Activated CD8-positive, alpha-beta memory T cell treated with anti-CD3 and anti-CD28 coated beads, Interleukin-2, amount 50 U/mL, for 24 hours (primary cell): ENCODE data around the gene PARP12.

ENCODE experiments used
- DNase-seq: peaks from one replicate; pipeline ENCODE4 v3.0.0-alpha.2; 2020; ENCODE audit errors: extremely low read depth

The PARP12 gene

GRCh38 chr7:140014123-140014522 lies 48.6 kb downstream of the PARP12 start:
- DNase-seq, result no peak

DNA sequence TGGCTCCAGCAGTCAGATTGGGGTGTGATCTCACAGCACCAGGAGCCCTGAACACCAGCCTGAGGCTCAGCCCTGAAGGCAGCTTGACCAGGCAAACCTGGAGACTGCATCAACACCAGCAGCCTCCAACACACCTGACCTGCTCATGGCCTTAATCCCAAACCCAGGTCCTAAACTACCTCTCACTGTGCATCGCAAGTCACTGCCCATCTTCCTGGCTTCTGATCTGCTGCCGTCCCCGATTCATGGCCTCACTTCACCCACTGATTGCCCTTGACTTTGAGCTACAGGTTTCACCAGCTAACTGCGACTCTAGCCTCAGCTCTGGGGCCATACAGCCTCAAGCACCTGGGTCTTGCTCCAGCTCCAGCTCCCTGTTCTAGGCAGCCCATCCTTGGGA lies 49.1 kb downstream of the PARP12 start:
- no peak for DNase-seq

DNA sequence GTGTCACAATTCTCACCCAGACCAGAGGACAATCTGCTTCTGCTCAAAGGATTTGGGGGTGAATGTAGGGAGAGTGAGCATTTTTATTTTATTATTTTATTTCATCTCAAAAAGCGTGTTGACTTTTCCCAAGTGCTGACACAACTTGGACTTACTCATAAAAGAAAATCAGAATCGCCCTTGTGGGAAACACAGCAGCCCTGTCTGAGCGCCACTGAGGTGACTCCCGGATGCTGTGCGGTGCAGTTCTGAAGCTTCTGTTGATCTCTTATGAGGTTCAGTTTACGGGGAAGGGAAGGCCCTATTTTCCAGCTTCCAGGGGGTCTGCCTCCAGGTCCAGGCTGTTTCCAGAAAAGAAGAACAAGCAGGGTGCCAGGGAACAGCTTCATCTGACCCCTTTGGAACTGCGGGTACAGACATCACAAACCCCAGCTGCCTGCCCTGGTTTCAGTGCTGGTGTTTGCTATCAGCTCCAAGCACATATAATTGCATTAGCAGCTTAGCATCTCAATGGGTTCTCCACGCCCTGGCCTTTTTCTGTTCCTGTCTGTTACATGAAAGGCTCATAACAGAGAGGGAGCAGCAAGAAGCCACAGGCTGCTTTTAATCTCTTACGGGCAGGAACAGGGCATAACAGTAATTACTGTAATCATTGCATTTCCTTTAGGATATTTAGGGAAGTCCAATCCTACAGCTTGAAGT lies 52.4 kb downstream of the PARP12 start:
- no peak for DNase-seq

DNA sequence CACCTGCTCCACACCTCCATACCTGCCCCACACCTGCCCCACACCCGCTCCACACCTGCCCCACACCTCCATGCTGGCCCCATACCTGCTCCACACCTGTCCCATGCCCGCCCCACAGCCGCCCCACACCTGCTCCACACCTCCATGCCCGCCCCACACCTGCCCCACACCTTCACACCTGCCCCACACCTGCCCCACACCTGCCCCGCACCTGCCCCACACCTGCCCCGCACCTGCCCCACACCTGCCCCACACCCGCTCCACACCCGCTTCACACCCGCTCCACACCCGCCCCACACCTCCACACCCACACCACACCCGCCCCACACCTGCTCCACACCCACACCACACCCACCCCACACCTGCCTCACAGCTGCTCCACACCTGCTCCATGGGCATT lies 53.0 kb downstream of the PARP12 start:
- no peak for DNase-seq

DNA sequence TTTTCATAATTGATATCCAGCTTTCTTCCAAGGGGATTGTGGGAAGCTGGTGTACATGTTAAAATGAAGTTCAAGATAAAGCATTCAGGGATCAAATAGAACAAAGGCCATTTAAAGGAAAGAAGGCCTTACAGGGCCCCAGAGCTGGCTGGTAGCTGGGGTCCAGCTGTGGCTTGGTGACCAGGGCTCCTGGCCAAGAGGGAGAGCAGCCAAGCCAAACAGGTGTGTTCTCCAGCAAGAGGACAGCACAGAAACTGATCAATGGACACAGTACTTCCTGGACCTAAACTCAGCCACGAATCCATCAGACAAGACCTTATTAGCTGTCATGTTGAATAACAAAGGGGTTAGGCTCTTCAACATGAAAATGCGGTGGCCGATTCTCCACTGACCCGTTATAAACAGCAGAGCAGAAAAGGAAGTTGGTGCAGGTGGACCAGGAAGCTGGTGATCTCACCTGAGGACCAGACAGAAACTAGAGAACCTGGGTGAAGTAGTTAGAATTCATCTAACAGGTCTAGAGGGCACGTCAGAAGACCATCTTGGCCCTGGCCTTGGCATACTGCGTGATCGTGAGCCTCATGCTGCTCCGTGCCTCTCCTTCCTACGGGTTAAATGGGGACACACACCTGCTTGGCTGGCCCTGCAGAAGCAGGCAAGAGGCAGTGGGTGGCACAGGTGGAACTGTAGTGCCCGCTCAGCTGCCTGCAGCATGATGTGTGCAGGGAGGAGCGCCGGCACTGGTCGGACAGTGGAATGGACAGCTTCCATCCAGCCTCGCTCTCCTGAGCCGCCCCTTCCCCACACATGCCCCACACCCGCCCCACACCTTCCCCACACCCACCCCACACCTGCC lies 53.8 kb downstream of the PARP12 start:
- DNase-seq, result no peak

- no peak for DNase-seq
Measured at GRCh38 chr7:140007051-140007690, 55.6 kb downstream of the PARP12 start.

DNA sequence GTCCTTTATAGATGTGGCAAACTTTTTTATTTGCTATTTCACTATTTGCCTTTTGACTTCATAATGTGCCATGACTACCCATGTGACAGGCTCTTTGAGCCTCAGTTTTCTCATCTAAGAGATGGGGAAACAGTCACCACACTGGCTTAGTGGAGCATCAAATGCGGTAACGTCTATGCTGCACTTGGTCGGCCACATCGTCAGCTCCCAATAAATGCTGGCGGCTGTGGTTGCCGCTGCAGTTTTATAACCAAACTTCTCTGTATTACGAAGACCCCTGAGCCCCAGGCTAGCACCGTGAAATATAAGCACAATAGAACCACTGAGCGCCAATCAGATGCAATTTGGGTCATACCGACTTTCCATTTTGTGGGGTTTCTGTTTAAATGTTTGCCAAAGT lies 56.2 kb downstream of the PARP12 start:
- no peak for DNase-seq

DNA sequence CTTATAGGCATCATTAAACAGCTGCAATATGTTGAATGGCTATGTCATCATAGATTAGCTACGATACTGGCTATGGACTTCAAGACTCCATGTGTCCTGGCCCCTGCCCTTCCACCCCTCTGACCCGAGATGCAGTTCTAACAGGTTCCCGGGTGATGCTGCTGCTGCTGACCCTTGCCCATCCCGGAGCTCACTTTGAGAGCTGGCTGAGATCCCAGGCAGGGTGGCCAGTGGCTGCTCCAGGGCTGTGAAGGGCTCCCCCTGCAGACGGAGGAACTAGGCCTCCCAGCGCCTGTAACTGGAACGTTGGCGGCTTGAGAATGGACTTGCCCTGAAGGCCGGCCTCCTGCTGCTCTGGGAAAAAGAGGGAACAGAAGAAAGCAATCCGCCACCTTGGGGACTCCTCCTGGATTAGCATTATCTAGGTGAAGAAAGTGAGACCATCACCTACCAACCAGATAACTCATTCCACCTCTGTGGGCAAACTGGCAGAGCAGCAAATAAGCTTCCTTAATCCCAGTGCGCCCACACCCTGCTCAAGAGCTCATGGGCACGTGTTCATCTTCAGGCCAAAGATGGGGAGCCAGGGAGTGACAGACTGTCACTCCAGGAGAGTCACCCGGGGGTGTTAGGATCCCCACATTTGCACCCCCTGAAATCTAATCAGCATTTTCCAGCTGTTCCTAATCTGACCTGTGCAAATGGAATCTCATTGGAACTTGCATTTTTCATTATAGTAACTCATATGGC lies 56.8 kb downstream of the PARP12 start:
- DNase-seq, result no peak

DNA sequence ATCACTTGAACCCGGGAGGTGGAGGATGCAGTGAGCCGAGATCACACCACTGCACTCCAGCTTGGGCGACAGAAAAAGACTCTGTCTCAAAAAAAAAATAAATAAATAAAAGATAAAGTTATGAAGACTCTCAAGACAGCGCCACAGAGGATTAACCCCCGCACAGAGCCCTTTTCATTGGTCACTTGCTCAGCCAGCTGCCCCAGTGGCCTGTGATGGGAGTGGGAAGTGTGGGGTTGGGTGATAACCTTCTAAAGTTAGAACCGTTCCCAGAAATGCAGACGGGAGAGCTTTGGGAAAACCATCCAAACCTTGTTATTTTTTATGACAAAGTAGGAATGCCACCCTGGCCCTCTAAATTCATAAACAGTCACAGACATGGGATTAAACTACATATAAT lies 57.4 kb downstream of the PARP12 start:
- no peak for DNase-seq

DNA sequence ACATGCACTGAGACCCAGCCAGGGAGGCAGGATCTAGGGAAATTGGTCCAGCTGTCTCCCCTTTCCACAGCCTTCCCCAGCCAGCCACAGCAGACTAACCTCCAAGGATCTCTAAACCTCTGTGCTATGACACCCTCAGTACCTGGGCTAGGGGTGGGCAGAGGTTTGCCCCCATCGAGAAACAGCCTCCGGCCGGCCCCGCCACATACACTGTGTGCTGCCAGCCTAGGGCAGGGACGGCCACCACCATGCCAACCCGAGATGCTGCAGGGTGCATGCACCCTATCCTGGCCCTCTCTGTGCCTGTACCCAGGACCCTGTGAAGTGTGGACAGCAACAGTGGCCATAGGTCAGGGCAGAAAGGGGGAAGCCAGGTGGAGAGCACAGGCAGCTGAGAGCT lies 58.1 kb downstream of the PARP12 start:
- no peak for DNase-seq

- no peak for DNase-seq
Measured at GRCh38 chr7:140003913-140004382, 58.8 kb downstream of the PARP12 start.

DNA sequence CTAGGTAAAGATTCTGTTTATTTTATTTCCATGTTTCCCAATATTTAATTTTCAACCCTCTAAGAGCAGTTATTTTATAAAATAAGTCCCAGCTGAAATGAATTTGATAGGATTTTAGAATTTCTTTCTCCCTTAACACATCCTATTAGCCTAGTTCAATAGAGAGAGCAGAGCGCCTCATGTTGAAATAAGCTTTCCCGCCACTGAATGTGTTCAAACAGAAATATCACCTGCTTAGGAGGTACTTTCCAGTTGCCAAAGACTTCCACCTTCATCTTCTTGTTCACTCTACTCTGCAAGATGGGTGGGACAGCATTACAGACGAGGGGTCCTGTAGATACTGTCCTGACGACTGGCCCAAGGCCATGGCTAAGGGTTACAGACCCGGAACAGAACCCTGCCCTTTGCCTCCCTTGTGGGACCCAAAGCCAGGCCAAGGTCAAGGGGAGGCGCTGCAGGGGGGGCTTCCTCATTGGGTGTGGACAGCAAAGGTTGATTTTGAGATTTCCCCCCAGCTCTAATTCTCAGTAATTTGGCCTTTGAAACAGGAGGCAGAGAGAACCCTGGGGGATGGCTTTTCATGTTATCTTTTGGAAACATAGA lies 62.0 kb downstream of the PARP12 start:
- DNase-seq, result no peak

GRCh38 chr7:139999516-139999915 lies 63.2 kb downstream of the PARP12 start:
- DNase-seq, result no peak

- DNase-seq, result no peak
Measured at GRCh38 chr7:139998572-139998971, 64.2 kb downstream of the PARP12 start.

DNA sequence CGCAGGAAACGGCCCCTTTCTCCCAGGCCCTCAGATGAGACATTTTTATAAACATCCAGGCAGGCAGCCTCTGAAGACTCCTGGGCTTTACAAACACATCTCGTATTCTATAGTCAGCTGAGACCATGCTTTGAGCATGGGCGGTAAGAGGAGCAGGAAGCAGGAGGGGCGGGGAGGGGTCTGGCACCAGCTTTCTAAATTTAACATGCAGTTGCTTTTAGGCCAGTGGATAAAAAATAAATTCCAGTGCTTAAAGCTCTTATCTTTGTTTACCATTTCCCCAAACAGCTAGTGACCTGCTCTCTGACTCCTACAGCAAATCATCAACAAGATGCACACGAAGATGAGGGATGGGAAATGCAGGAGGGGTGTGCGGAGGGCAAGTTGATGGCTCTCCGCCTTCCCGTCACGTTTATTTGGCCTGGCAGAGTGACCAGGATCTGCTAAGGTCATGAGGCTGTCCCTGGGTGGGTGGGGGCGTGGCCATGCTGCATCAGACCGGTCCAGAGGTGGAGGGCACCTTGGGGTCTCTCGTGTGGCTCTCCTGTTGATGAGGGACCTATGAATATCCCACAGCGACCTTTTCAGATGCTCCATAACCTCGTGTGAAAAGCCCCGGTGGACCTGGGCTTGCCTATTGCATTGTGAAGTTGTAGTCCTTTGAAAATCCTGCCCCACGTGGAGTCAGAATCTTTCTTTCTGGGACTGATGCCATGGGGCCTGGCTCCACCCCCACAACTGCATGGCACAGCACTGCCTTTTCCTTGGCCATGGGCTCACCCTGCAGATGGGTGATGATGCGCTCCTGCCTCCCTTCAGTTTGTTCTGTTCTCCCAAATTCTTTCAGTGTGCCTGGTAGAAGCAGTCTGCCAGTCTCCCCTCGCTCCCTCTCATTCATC lies 67.5 kb downstream of the PARP12 start:
- no peak for DNase-seq

DNA sequence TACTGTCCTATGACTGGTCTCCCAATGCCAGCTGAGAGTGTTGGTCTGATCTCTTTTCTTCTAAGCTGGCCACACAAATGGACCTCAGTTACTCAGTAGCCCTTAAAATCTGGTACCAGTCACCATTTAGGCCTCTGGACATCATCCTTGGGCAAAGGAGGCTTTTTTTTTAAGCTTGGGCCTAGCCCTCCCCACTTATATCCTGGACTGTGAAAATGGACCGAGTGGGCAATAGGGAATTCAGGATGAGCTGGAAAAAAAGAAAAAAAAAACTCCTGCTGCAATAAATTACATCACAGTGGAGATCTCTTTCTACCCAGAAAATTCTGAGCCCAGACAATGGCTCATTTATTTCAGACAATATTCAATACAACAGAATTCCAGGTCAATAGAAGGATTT lies 68.4 kb downstream of the PARP12 start:
- DNase-seq, result no peak

GRCh38 chr7:139993592-139993991 lies 69.2 kb downstream of the PARP12 start:
- DNase-seq, result no peak

GRCh38 chr7:139993169-139993568 lies 69.6 kb downstream of the PARP12 start:
- DNase-seq, result no peak

DNA sequence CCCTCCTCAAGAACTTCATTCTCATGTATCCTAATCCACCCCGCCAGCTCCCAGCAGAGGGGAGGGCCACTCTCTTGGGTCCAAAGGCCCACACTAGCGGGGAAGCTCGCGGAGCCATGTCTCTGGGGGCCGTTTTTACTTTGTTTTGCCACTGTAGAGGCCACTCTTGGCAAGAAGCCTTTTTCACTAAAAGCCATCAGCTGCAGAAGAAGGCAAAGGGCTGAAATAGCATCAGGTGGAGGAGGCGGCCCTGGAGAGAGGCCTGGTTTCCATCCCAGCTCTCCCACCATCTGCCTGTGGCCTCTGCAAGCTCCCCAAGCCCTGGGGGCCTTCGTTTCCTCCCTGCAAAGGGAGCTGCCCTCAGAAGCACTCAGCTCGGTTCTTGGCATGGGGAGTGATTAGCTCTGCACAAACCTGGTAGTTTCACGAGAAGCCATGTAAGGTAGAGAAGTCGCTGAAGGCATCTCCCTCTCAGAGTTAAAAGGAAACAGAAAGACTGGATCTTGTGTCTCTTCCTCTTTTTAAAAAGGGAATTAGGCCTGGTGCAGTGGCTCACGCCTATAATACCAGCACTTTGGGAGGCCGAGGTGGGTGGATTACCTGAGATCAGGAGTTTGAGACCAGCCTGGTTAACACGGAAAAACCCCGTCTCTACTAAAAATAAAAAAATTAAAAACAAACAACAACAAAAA lies 70.3 kb downstream of the PARP12 start:
- DNase-seq, result no peak

DNA sequence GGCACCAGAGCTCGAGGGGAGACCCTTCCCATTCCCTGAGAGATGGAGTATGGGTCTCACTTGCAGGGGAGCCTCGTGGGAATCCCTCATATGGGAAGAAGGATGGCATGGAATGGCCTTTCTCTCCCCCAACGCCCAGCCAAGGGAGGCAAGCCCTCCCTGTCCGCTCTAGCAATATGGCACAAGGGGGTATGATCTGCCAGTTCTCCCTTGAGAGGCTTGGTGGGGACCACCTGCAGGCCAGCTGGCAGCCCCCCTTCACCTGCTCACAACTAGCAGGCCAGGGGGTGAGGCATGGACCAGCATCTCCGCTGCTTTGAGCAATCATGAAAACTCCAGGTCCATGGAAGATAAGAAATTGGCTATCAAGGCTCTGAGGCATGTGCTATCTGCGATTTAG lies 70.8 kb downstream of the PARP12 start:
- DNase-seq, result no peak
